Keratinocyte (primary cell): ENCODE results near the gene SNTB2. TPM values are rescaled to one million over a fixed set of nuclear protein-coding genes. Genes with fewer than 3 reads are reported as not detected.

Experiments used
- DNase-seq: peaks from one replicate; pipeline ENCODE4 v3.0.0-alpha.2; 2011; ENCODE audit warnings: low read depth, missing footprints, low spot score
- FAIRE-seq: peaks from 2 replicates; lab custom pipeline; 2011; peaks lifted over from hg19 to GRCh38; lab: Jason Lieb, UNC
- H2AFZ ChIP-seq: 2 replicates; pipeline ENCODE4 v1.6.0; 2012; ENCODE audit warnings: low read length, control low read depth, inconsistent platforms; ENCODE audit not compliant: control insufficient read depth
- H3K27ac ChIP-seq: 2 replicates; pipeline ENCODE4 v1.5.1; 2011; ENCODE audit warnings: low read length; ENCODE audit not compliant: control insufficient read depth, insufficient read depth
- H3K27me3 ChIP-seq: 3 replicates; pipeline ENCODE4 v1.6.0; 2011; ENCODE audit warnings: low read length; ENCODE audit not compliant: control insufficient read depth, insufficient read depth; ENCODE audit errors: extremely low read depth
- H3K36me3 ChIP-seq, 2 experiments: 2 replicates in 1 of 2; 3 replicates in 1 of 2; pipeline ENCODE4 v1.5.1; 2011; ENCODE audit warnings: low read length in 2 of 2, mild to moderate bottlenecking in 1 of 2; ENCODE audit not compliant: control insufficient read depth in 2 of 2, insufficient read depth in 2 of 2; ENCODE audit errors: extremely low read depth in 1 of 2
- H3K4me1 ChIP-seq: 3 replicates; pipeline ENCODE4 v1.5.1; 2011; ENCODE audit warnings: low read length; ENCODE audit not compliant: control insufficient read depth, insufficient read depth; ENCODE audit errors: extremely low read depth
- H3K4me2 ChIP-seq: 3 replicates; pipeline ENCODE4 v1.6.0; 2011; ENCODE audit warnings: low read depth, low read length; ENCODE audit not compliant: control insufficient read depth, insufficient read depth; ENCODE audit errors: extremely low read depth
- H3K4me3 ChIP-seq, 3 experiments: fragments of 200-600 bp in 1 of 3; sonication (generic) in 1 of 3; 2 replicates in 2 of 3; 3 replicates in 1 of 3; pipeline ENCODE4 v1.5.1; 2011 to 2016; ENCODE audit warnings: low read length in 3 of 3, mild to moderate bottlenecking in 3 of 3, control low read depth in 2 of 3, inconsistent platforms in 1 of 3, low read depth in 1 of 3, mixed read lengths in 1 of 3, mixed run types in 1 of 3, moderate library complexity in 1 of 3; ENCODE audit not compliant: control insufficient read depth in 2 of 3, insufficient read depth in 2 of 3; ENCODE audit errors: extremely low read depth in 1 of 3
- H3K79me2 ChIP-seq: 2 replicates; pipeline ENCODE4 v1.6.0; 2012; ENCODE audit warnings: low read length; ENCODE audit not compliant: control insufficient read depth, insufficient read depth
- H3K9ac ChIP-seq: 3 replicates; pipeline ENCODE4 v1.6.0; 2011; ENCODE audit warnings: low read length; ENCODE audit not compliant: control insufficient read depth, insufficient read depth; ENCODE audit errors: extremely low read depth
- H3K9me1 ChIP-seq: 3 replicates; pipeline ENCODE4 v1.6.0; 2011; ENCODE audit warnings: low read length; ENCODE audit not compliant: control insufficient read depth, insufficient read depth; ENCODE audit errors: extremely low read depth
- H3K9me3 ChIP-seq: 2 replicates; pipeline ENCODE4 v1.5.1; 2012; ENCODE audit warnings: low read depth, low read length; ENCODE audit not compliant: control insufficient read depth
- H4K20me1 ChIP-seq: 3 replicates; pipeline ENCODE4 v1.6.0; 2011; ENCODE audit warnings: low read length; ENCODE audit not compliant: control insufficient read depth, insufficient read depth; ENCODE audit errors: extremely low read depth
- EZH2 ChIP-seq: IDR thresholded peaks from one replicate; pipeline ENCODE4 v1.6.1; 2012; ENCODE audit warnings: inconsistent platforms, mild to moderate bottlenecking, low read length, moderate library complexity
- dilution Hi-C: fragments of 300-500 bp; cut with MboI; formaldehyde crosslinking; loops from one replicate; pipeline ENCODE4 v1.7.0; 2020; ENCODE audit warnings: low sequenced_read_pairs; ENCODE audit not compliant: extremely low pct_ligation_motif_present
- polyA plus RNA-seq, 5 experiments: library from polyadenylated mRNA; depleted of rRNA in 3 of 5; stranded (reverse) in 3 of 5; stranded (forward) in 1 of 5; unstranded in 1 of 5; fragments of >200 nt; gene quantifications; 1 replicate in 1 of 5; 2 replicates in 3 of 5; 3 replicates in 1 of 5; pipeline versions ENCODE4 v1.2.1 to v1.2.3, GENCODE V29; 2011 to 2012; ENCODE audit warnings: missing spikeins in 2 of 5, low read depth in 1 of 5, low replicate concordance in 1 of 5
- TF ChIP-seq, protein P1 (sequence below), 3 experiments: IDR thresholded peaks in 1 of 3; conservative IDR thresholded peaks in 1 of 3; optimal IDR thresholded peaks in 1 of 3; 2 replicates in 2 of 3; 3 replicates in 1 of 3; pipeline versions ENCODE3 to v1.5.1; 2011; ENCODE audit warnings: low read length in 3 of 3, mild to moderate bottlenecking in 3 of 3, moderate library complexity in 2 of 3, control low read depth in 1 of 3, inconsistent platforms in 1 of 3; ENCODE audit not compliant: insufficient read depth in 2 of 3; ENCODE audit errors: extremely low read depth in 1 of 3

The SNTB2 gene
- polyA plus RNA-seq, 1 donor (not counting 4 experiments of a cell fraction or from before 2014, with no cell fraction given): 15.9 TPM

DNA sequence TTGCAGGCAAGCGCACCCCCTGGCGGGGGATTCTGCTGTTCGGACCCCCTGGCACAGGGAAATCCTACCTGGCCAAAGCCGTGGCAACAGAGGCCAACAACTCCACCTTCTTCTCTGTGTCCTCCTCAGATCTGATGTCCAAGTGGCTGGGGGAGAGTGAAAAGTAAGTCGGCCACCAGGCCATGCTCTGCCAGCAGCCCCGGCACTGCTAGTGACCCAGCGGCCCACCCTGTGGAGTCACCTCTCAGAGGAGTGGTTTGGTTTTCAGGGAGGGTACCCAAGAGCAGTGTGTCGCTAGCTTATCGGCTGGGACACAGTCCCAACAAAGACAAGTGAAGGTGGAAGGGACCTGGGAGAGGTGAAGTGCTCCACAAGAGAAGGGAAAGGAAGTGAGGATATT, 132.4 kb downstream of the SNTB2 start:
- dilution Hi-C loops: no loop called here

DNA sequence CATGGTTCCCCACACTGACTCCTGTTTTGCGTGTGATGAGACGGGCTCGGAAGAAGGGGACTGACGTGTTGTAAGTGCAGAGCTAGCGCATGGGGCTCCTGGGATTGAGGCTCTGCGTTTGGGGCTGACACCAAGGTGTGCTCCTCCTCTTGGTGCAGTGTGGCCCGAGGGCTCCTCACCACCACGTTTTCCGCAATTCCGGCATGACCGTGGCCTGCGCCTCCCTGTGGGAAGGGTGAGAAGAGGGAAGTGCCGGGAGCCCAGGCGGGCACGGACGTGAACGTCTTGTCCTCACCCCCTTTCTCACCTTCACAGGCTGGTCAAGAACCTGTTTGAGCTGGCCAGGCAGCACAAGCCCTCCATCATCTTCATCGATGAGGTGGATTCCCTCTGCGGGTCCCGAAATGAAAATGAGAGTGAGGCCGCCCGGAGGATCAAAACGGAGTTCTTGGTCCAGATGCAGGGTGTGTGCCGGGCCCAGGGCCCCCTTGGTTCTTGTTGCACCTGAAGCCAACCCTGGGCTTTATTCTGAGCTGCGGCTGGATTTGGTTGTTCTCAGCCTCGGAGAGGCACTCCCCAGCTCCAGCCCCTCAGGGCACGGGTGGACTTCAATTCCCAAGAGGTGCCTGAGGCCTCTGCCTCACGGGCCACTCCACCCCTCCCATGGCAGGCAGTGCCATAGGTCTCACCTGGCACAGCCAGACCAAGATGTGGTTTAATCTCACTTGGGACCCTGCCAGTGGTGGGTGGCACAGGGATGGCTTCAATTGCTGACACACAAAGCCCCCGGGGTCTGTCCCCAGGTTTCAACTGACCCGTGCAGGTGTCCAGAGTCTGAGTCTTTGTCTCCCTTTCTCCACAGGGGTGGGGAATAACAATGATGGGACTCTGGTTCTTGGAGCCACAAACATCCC, 133.1 kb downstream of the SNTB2 start:
- TF ChIP-seq, protein P1, sequence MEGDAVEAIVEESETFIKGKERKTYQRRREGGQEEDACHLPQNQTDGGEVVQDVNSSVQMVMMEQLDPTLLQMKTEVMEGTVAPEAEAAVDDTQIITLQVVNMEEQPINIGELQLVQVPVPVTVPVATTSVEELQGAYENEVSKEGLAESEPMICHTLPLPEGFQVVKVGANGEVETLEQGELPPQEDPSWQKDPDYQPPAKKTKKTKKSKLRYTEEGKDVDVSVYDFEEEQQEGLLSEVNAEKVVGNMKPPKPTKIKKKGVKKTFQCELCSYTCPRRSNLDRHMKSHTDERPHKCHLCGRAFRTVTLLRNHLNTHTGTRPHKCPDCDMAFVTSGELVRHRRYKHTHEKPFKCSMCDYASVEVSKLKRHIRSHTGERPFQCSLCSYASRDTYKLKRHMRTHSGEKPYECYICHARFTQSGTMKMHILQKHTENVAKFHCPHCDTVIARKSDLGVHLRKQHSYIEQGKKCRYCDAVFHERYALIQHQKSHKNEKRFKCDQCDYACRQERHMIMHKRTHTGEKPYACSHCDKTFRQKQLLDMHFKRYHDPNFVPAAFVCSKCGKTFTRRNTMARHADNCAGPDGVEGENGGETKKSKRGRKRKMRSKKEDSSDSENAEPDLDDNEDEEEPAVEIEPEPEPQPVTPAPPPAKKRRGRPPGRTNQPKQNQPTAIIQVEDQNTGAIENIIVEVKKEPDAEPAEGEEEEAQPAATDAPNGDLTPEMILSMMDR (optimal IDR thresholded peaks at IDR 0.05 in 1 of 3, IDR thresholded peaks at IDR 0.05 in 1 of 3, conservative IDR thresholded peaks at IDR 0.05 in 1 of 3; ENCODE audit: extremely low read depth in 1 of 3, insufficient read depth in 2 of 3, low read length in 3 of 3): no peak
- TF ChIP-seq EZH2: no peak

More for the DNA sequence above, 132.4 kb downstream of the SNTB2 start:
- no peak for DNase-seq
- TF ChIP-seq EZH2: no peak
- TF ChIP-seq, protein P1 (optimal IDR thresholded peaks at IDR 0.05 in 1 of 3, IDR thresholded peaks at IDR 0.05 in 1 of 3, conservative IDR thresholded peaks at IDR 0.05 in 1 of 3; ENCODE audit: extremely low read depth in 1 of 3, insufficient read depth in 2 of 3, low read length in 3 of 3): no peak
- Histone ChIP-seq H3K9me1 (no peaks in the 10 kb centered on the region), H3K79me2 (peaks cover 51% of the 10 kb centered on the region), H3K9ac (no peak overlapping the region), H3K4me1 (no peaks in the 10 kb centered on the region), H3K27me3 (no peaks in the 10 kb centered on the region), H3K4me2 (no peak overlapping the region), H2AFZ (no peak overlapping the region), H3K27ac (no peak overlapping the region), H3K9me3 (no peaks in the 10 kb centered on the region), H4K20me1 (peaks cover 7% of the 10 kb centered on the region), H3K4me3 (no peak overlapping the region), H3K36me3 (peaks cover 58 to 59% of the 10 kb centered on the region in 2 experiments)
- FAIRE-seq: no peak

More for the DNA sequence above, 133.1 kb downstream of the SNTB2 start:
- dilution Hi-C loops: no loop called here
- no peak overlapping the region for H2AFZ ChIP-seq
- no peak overlapping the region for H3K4me2 ChIP-seq
- no peak overlapping the region for H3K27ac ChIP-seq
- H3K36me3 ChIP-seq: peaks cover 60 to 65% of the 10 kb centered on the region in 2 experiments
- FAIRE-seq (no peak), DNase-seq (no peak)
- no peaks in the 10 kb centered on the region for H3K27me3 ChIP-seq
- no peaks in the 10 kb centered on the region for H3K9me1 ChIP-seq
- H3K9ac ChIP-seq: no peak overlapping the region
- no peaks in the 10 kb centered on the region for H3K4me1 ChIP-seq
- no peaks in the 10 kb centered on the region for H3K9me3 ChIP-seq
- peaks cover 7% of the 10 kb centered on the region for H4K20me1 ChIP-seq
- no peak overlapping the region for H3K4me3 ChIP-seq
- H3K79me2 ChIP-seq: peaks cover 52% of the 10 kb centered on the region
